NOMO-1 treated with DMSO at 0.1 percent for 48 hours (cell line): ENCODE results near the gene RAP1GAP2.
"Not testable (repeated sequence)": the region's sequence is repeated elsewhere in the genome, so short reads cannot be mapped to it uniquely, and the experiment has no call there.

ENCODE experiments used
- DNase-seq: peaks from one replicate; lab custom pipeline; 2025; ENCODE audit not compliant: unreplicated experiment; lab: John Stamatoyannopoulos, UW

Gene RAP1GAP2

DNA sequence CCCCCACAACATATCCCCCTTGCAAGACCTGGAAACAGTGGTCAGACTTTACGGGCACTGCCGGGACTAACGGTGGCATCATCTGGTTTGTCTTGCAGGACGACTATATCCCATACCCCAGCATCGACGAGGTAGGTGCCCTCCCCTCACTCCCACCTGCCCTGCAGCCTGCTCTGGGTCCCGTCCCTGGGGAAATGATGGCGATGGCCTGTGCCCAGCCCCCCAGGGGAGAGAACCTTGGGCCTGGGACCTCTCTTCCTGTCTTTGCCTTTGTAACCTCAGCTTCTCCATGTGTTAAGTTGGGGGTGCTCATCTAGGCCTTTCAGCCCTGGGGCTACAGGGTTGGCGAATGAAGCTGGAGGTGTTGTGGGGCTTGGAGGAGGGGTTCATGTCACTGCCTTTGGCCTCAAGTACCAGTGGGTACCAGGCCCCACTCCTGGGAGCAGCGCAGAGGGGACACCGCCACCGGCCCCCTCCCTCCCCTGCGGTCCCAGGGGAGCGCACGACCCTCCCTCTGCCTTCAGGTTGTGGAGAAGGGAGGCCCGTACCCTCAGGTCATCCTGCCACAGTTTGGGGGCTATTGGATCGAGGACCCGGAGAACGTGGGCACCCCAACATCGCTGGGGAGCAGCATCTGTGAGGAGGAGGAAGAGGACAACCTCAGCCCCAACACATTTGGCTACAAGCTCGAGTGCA is 167.2 kb downstream of the RAP1GAP2 start:
- no peak for DNase-seq

DNA sequence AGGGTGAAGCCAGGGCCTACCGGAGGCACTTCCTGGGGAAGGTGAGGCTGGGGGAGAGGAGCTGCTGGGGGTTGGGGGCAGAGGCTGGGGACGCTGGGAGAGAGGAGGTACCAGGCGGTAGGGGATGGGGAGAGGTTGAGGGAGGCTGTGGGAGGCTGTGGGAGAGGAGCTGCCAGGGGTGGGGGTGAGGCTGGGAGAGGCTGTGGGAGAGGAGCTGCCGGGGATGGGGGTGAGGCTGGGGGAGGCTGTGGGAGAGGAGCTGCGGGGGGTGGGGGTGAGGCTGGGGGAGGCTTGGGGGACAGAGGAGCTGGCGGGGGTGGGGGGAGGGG is 167.8 kb downstream of the RAP1GAP2 start:
- DNase-seq: no peak

DNA sequence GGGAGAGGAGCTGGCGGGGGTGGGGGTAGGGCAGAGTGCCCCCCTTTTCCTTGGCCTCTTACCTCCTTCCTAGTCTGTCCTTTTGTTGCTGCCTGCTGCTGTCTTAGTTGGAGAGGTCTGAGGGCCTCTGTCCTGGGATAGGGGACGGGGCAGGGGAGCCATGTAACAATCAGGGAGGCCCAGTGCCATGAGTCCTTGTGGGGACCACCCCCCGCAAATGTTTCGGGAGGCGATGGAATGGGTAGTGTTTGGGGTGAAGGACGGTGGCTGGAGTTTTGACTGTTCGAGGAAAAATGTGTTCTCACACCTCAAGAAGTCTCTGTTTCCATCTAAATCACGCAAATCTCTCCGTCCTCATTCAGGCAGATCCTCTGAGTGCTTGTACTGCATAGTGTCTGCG is 168.1 kb downstream of the RAP1GAP2 start:
- no peak for DNase-seq

DNA sequence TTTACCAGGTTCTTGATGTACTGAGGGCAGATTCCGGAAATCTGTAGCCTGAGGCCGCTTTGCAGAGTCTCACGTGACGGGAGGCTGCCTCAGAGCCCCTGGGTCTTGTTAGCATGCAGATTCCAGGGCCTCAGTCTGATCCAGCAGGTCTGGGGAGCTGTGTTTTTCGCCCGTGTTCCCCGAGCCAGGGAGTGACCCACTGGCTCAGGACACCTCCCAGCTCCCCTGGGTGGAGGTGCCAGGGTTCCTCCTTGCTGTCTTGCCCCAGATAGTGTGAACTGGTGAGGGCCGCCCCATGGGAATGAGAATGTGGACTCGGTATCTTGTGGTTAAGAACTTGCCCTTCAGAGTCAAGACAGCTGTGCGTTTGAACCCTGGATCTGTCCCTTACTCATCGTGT is 168.6 kb downstream of the RAP1GAP2 start:
- DNase-seq: no peak

DNA sequence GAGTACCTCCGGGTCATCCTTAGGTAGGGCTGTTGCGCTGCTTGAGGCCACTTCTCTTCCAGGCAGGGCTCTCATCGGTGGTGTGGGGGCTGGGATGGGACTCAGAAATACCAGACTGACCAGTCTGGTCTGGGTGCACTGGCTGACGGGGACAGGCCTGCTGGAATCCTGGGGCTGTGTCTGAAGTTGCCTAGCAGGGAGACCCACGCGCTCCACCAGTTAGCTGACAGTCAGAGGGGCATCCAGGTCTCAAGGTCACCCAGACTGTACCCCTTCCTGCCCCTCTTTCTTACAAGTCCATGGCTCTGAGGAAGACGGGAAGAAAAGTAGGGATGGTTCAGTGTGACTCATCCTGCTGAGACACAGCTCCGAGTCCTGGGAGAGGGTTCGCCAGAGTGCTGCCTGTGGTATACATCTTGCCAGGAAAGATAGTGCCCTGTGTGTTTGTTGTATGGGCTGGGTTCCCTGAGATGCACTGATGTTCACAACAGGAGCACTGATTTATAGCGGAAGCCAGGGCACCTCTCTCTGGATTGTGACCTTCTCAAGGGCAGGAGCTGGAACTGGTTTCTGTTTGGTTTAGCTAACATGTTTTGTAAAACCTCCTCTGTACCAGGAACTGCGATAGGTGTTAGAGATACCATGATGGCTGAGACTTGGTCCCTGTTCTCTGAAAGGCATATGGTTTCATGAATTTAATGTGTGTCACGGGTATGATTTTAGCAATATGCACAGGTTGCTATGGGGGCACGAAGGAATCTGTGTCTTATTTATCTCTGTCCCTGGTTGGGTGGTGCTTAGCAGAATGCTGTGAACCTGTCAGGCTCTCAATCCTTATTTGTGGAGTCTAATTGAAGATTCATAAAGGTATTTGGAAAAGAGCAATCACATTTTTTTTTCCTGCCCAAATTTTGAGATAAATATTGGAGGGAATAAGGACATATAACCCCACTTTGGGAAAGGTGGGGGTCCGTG is 169.7 kb downstream of the RAP1GAP2 start:
- DNase-seq: no peak

DNA sequence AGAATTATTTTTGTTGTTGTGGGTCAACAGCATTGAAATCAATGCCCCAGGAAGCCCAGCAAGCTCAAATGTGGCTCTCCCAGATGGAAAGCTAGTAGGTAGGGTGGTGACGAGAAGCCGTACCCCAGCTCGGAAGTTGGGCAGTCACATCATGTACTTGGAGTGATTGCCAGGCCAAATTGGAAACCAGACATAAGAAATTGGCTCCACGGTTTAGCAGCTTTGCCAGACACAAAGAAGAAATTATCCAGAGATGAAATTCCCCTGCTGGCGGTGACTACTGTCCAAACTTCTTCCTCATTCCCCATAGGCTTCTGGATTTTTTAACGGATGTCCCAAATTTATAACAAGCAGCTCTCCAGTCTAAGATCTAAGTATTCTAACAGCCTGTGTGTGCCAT is 171.3 kb downstream of the RAP1GAP2 start:
- no peak for DNase-seq

DNA sequence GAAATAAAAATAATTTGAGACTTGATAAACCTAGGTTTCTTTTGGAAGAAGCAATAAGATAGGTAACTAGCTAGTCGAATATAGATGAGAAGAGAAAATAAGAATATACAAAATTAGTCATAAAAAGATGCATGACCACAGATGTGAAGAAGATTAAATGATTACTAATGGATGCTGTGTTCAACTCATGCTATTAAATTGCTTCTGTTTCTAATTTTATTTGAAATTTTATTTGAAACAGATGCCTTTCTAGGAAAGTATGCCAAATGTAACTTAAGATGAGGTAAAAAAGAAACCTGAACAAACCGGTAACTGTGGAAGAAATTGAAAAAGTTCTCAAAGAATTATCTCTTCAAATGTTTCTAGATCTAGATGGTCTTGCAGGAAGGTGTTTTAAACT is 175.6 kb downstream of the RAP1GAP2 start:
- DNase-seq: no peak

DNA sequence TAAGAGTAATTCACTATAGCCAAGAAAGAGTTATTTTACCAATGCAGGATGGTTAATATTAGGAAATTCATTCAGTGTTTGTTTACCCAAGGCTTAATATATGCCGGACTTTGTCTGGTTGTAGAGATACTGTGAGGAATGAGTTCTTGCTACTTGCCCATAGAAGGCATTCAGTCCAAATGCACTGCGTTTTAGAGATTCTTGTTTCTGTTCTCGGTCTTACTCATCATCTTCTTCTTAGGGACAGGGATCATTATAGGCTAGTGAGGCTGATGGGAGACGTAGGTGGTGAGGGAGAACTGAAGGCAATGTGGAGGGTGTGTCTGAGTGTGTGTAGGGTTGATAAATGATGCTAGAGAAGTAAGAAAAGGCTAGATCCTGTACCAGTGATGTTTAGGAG is 176.5 kb downstream of the RAP1GAP2 start:
- DNase-seq: no peak

DNA sequence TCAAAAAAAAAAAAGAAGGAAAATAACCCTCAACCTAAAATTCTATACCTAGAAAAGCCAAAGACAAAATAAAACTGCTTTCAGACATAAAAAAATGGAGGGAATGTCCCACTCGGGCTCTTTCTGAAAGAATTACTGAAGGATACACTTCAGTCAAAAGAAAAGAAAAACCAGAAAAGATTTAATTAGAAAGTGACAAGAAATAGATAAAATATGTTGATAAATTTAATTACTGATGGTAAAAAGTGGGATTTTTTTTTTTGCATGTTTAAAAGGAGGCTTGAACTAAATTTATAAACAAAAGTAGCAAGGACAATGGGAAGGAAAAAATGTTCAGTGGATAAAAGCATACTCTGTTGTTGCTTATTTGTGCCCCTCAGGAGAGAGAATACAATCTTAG is 178.1 kb downstream of the RAP1GAP2 start:
- DNase-seq: no peak

DNA sequence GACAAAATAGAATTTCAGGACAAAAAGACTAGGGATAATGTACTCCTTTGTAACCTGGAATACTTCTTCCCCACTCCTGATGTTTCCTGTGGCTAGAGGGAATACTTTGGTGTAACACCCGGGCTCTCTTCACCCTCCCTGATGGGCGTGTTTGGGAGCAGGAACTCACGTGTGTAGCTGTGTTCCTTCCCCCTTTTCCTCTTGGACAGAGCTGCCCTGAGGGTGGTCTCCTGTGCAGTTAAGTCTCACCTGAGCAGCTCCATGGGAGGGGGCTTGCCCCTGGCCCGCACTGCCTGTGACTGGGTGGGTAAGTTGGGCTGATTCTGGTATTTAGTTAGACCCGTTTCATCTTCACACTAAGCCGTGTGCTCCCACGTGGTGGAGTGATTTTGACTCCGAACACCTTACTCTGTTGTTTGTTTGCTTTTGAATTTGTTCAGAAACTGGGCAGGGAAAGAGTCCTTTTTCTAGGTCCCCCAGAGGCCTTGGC is 179.3 kb downstream of the RAP1GAP2 start:
- DNase-seq: no peak

DNA sequence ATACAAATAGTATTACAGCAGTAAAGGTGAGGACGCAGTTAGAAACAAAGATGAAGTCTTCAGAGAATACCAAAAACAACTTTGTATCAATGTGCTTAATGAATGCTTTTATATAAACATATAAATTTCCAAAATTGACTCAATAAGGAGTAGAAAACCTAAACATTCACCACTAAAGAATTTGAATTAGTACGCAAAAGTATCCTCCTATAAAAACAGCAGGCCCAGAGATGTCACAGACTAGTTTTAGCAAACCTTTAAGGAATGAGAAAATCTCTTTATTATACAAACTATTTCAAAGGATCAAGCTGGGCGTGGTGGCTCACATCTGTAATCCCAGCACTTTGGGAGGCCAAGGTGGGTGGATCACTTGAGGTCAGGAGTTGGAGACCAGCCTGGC is 180.9 kb downstream of the RAP1GAP2 start:
- DNase-seq: no peak

DNA sequence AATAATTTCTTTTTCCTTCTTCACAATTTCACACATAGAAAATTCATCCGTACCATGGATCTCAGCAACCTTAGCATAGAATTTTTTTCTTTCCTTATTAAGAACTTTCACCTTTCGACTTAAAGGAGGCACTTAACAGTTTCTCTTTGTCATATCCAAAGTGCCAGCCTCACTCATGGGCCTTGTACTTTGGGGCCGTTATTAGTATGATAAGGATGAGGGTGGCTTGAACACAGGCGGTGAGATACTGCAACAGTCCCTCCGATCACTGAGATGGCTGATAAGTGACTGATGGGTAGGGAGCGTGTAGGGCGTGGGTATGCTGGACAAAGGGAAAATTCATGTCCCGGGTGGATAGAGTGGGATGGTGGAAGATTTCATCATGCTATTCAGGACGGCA is 181.9 kb downstream of the RAP1GAP2 start:
- no peak for DNase-seq

DNA sequence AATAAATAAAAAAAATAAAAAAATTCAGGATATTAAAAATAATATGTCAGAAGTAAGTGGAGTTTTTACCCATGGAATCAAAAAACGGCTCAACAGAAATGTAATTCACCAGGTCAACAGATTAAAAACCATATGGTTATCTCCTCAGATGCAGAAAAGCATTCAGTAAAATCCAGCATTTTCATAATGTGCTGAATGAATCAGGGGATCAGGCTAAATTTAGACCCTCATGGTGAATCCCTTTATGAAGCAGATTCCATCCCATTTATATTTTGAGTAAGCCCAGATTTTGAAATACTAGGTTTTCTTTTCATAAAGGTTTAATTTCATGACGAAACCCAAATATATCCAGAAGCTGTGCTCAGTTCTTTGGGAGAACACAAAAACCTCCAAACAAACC is 182.8 kb downstream of the RAP1GAP2 start:
- DNase-seq: no peak

DNA sequence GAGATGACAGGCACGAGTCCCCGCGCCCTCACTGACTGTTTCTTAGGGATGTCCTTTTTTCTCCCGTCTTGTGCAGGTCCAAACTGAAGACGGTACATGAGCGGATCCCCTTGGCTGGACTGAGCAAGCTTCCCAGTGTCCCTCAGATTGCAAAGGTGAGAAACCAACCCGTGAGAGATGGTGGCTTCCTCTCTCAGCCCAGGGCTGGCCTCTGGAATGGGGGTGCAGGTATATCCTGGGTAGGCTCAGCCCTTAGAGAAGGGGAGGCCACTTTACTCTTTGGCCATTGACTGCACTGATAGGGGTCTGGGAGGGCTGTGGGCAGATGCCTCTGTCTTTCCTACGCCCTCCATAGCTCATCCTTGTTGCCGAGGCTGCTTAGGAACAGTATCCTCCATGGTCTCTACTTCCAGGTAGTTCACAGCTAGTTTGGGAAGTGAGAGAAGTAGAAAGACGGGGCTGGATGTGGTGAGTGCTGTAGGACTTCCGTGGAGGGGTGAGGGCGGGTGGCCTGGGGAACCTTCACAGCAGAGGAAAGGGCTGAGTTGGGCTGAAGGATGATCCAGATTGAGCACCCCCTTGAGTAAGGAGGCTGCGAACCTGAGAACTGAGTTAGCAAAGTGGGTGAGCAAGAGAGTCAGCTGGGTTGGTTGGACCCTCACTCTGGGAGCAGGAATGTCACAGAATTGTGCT is 184.1 kb downstream of the RAP1GAP2 start:
- DNase-seq: no peak

DNA sequence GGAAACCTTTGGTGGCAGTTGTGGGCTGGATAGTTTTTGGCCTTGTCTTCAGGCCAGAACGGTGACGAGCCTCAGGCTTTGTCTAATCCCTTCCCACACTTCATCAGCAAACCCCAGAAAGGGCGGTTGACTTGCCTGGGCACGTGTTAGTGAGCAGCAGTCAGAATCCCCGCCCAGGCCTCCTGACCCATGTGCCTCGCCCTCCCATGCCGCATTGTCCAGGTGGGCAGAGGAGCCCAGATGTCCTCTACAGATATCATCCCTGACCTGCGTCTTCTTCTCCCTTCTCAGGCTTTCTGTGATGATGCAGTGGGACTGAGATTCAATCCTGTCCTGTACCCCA is 184.6 kb downstream of the RAP1GAP2 start:
- no peak for DNase-seq

DNA sequence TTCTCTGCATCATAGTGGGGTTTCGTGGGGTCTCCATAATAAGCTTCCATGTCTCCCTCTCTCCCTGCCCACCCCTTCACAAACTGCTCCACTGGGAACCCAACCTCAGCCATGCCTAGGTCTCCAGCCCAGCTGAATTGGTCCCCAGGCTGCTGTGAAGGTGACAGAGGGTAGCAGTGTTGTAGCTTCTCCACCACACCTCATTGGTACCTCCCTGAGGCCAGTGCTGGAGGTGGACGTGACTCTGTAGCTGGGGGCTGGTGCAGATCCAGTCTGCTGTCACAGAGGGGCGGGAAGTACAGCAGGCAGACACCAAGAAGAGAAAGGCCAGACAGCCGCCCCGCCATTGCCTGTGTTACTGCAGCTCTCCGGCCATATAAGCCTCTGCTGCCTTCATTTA is 185.1 kb downstream of the RAP1GAP2 start:
- DNase-seq: no peak

DNA sequence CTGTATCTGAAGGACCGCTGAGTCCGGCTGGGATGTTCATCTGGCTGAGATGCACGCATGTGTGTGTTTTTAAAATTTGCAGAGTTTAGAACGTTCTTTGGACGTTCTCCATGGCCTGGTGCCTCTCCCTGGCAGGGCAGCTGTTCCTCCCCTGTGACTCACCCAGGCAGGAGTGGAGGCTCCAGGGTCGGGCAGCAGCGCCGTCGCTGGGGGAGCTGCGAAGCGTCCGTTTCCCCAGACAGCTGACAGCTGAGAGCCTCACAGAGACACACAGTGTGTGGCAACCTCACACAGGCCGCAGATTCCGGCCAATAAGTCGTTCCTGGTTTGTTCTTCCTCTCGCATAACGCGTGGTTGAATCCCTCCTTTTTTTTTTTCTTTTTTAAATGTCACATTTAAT is 186.6 kb downstream of the RAP1GAP2 start:
- peak; percentile 87 for DNase-seq

DNA sequence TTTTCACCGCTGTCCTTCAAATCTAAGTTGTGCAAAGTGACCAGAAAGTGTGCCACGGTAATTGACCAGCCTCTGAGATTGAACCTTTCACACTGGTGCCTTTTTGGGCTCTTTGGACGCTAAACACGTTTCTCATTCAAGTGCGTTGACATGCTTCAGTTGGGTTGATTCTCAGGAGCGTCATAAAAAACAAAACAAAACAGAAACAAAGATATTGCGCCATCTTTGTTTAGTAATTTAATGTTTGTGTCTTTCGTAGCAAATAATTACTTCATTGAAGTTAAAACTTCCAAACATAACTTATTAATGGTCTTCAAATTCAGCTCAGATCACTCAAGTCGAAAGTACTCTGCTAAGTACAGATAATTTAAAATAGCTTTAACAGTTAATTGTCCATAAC is 187.0 kb downstream of the RAP1GAP2 start:
- peak; percentile 36 for DNase-seq

DNA sequence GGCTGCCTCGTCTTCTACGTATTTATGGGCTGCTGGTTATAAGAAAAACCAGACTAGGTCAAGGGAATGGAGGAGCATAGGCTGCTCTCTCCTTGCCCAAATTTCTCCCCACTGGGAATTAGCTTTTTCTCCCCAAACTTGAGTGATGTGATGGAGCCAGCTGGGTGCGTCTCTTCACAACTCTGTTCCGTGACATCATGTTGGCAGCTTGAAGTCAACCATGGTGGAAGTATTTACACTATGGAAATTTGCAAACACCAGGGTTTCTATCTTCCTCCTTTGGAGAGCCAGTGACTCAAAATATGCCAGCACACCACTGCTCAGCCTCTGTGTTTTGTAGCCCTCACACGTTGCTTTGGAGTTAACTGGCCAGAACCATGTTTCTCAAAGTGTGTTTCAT is 189.1 kb downstream of the RAP1GAP2 start:
- no peak for DNase-seq

DNA sequence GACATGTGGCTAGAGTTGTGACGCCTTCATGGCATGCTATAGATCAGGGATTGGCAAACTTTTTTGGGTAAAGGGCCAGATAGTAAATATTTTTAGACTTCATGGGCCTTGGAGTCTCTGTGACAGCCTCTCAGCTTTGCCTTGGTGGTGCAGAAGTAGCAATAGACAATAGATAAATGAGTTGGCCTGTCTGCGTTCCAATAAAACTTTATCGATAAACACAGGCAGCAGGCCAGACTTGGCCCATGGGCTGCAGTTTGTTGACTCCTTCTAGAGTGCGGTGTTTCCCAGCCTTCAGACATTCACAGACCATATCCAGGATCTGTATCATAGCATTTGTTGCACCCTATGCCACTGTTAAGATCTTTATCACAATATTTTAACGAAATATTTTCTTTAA is 190.7 kb downstream of the RAP1GAP2 start:
- DNase-seq: no peak

DNA sequence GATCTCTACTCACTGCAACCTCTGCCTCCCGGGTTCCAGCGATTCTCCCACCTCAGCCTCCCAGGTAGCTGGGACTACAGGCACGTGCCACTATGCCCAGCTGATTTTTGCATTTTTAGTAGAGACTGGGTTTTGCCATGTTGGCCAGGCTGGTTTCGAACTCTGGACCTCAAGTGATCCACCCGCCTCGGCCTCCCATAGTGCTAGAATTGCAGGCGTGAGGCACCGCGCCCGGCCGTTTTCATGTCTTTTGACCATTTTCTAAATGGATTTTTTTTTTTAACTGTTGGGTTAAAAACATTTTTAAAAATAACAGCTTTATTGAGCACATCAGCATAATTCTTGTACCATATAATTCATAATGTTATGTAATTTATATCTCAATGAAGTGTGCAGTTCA is 193.2 kb downstream of the RAP1GAP2 start:
- DNase-seq: not testable (repeated sequence)

DNA sequence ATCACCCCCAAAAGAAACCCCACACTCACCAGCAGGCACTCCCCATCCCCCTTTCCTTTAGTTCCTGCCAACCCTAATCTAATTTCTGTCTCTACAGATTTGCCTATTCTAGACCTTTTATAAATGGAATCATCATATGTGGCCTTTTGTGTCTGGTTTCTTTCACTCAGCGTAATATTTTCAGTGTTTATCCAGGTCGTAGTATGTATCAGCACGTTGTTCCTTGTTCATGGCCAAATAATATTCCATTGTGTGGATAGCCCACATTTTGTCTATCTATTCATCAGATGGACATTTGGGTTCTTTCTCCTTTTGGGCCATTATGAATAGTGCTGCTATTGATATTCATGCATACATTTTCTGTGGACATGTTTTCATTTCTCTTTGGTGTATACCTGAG is 193.6 kb downstream of the RAP1GAP2 start:
- no peak for DNase-seq
